K562 (cell line): Measurements from ENCODE around the gene CD300LB. TPM values are rescaled to one million over a fixed set of nuclear protein-coding genes. Genes with fewer than 3 reads are reported as not detected.

ENCODE experiments used
- BHLHE40 ChIP-seq: IDR thresholded peaks from 2 replicates; pipeline ENCODE4 v1.6.1; 2011; ENCODE audit warnings: low read length, improper control_type of control experiment
- DMBX1 ChIP-seq: fragments of 250-450 bp; sonication (Bioruptor Pico); IDR thresholded peaks from 2 replicates; pipeline ENCODE4 v1.8.0; 2022; ENCODE audit warnings: inconsistent platforms, mild to moderate bottlenecking, moderate library complexity, borderline replicate concordance
- HNRNPUL1 ChIP-seq: fragments of 200-400 bp; formaldehyde crosslinking; IDR thresholded peaks from 2 replicates; pipeline ENCODE4 v1.6.1; 2017; ENCODE audit warnings: low read length
- KLF10 ChIP-seq: fragments of 250-450 bp; sonication (Bioruptor Pico); IDR thresholded peaks from 2 replicates; pipeline ENCODE4 v1.6.1; 2021; ENCODE audit warnings: matching md5 sums
- MEF2A ChIP-seq: IDR thresholded peaks from 2 replicates; pipeline ENCODE4 v1.6.1; 2011; ENCODE audit warnings: low read depth, mild to moderate bottlenecking, low read length, moderate library complexity; ENCODE audit not compliant: control insufficient read depth
- MYC ChIP-seq, 2 experiments: fragments of 250-450 bp in 1 of 2; sonication (Bioruptor Pico) in 1 of 2; IDR thresholded peaks; 2 replicates each; pipeline versions ENCODE4 v1.5.1 to v1.6.1; 2012 to 2021; ENCODE audit warnings: low read depth in 2 of 2, borderline replicate concordance in 1 of 2, improper control_type of control experiment in 1 of 2, low read length in 1 of 2, mild to moderate bottlenecking in 1 of 2, moderate library complexity in 1 of 2
- PBX2 ChIP-seq, 2 experiments: IDR thresholded peaks in 1 of 2; conservative IDR thresholded peaks in 1 of 2; 2 replicates each; pipeline ENCODE4 v1.6.1; 2016; ENCODE audit warnings: low read depth in 2 of 2, mild to moderate bottlenecking in 1 of 2, missing compliant biosample characterization in 1 of 2, missing genetic modification characterization in 1 of 2, moderate library complexity in 1 of 2
- PKNOX1 ChIP-seq: fragments of 450-650 bp; IDR thresholded peaks from 2 replicates; pipeline ENCODE4 v1.6.1; 2016
- SRSF3 ChIP-seq: fragments of 200-400 bp; formaldehyde crosslinking; IDR thresholded peaks from 2 replicates; pipeline ENCODE4 v1.6.1; 2016; ENCODE audit warnings: mild to moderate bottlenecking, low read length, moderate library complexity; ENCODE audit not compliant: insufficient read depth
- YY1 ChIP-seq, 3 experiments: IDR thresholded peaks; 2 replicates each; pipeline ENCODE4 v1.6.1; 2011; ENCODE audit warnings: low read length in 2 of 3, mild to moderate bottlenecking in 2 of 3, moderate library complexity in 2 of 3, borderline replicate concordance in 1 of 3, control low read depth in 1 of 3, low read depth in 1 of 3; ENCODE audit not compliant: insufficient read depth in 3 of 3, insufficient replicate concordance in 2 of 3, control insufficient read depth in 1 of 3, insufficient read length in 1 of 3; ENCODE audit errors: extremely low read depth in 1 of 3
- ZKSCAN1 ChIP-seq: fragments of 150-350 bp; IDR thresholded peaks from 2 replicates; pipeline ENCODE4 v1.6.1; 2016; ENCODE audit warnings: low read depth, low read length
- ZKSCAN8 ChIP-seq: fragments of 200-800 bp; sonication (Bioruptor generic); IDR thresholded peaks from 2 replicates; pipeline ENCODE4 v1.6.1; 2016; ENCODE audit warnings: missing genetic modification characterization, missing compliant biosample characterization
- polyA plus RNA-seq, 8 experiments: library from polyadenylated mRNA; depleted of rRNA in 4 of 8; stranded (reverse) in 5 of 8; unstranded in 3 of 8; fragments of >200 nt; fragmentation: Nextera tagmentation in 2 of 8; fragmentation: Illumina TruSeq in 1 of 8; extraction: Ambion mirVana in 2 of 8; extraction: Trizol in 1 of 8; gene quantifications; 2 replicates each; pipeline versions ENCODE4 v1.2.1 to v1.2.3, GENCODE V29; 2011 to 2014; ENCODE audit warnings: inconsistent platforms in 1 of 8, missing spikeins in 1 of 8
- total RNA-seq, 7 experiments: library from RNA; depleted of rRNA in 6 of 7; stranded (reverse); fragments of >200 nt in 6 of 7; fragmentation: Illumina TruSeq in 2 of 7; extraction: Trizol in 2 of 7; gene quantifications; 2 replicates each; pipeline versions ENCODE4 v1.2.1 to v1.2.3, GENCODE V29; 2011 to 2021; ENCODE audit warnings: low replicate concordance in 1 of 7
- TF ChIP-seq, protein P1 (sequence below): fragments of 250-450 bp; sonication (Bioruptor Pico); IDR thresholded peaks from 2 replicates; pipeline ENCODE4 v1.5.0; 2021
- TF ChIP-seq, protein P2 (sequence below): IDR thresholded peaks from 2 replicates; pipeline ENCODE4 v1.6.1; 2011; ENCODE audit warnings: borderline replicate concordance, low read depth, mild to moderate bottlenecking, moderate library complexity, low read length; ENCODE audit not compliant: insufficient read depth, poor library complexity, severe bottlenecking
- TF ChIP-seq, protein P3 (sequence below): fragments of 450-650 bp; IDR thresholded peaks from 2 replicates; pipeline ENCODE4 v1.7.1; 2018; ENCODE audit warnings: mild to moderate bottlenecking, low read depth; ENCODE audit not compliant: partially characterized antibody
- TF ChIP-seq, protein P4 (sequence below): sonication (generic); formaldehyde crosslinking; IDR thresholded peaks from 2 replicates; pipeline ENCODE4 v1.9.0; 2022; ENCODE audit warnings: mild to moderate bottlenecking, missing genetic modification reagents

Gene CD300LB
- total and polyA plus RNA-seq, 9 of the 15 experiments (the other 6 are each of a cell fraction or from before 2014, with no cell fraction given), result not detected

DNA sequence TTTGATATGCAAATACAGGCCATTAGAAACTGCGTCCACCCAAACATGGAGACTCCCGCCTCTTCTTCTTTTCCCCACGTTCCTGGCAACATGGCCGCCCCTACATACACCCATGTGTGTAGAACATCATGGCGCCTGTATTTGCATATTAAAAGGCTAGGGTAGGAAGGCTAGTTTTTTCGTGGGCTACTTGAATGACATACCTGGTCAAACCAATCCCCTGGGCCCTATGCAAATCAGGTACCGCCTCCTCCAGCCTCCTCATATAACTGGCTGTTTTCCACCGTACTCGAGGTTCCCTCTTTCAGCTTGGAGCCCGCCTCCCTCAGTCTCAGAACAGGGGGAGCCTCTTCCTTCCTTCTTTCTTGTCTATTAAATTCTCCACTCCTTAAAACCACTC lies 840 bp upstream of the CD300LB start (continued):
- TF ChIP-seq, protein P1, sequence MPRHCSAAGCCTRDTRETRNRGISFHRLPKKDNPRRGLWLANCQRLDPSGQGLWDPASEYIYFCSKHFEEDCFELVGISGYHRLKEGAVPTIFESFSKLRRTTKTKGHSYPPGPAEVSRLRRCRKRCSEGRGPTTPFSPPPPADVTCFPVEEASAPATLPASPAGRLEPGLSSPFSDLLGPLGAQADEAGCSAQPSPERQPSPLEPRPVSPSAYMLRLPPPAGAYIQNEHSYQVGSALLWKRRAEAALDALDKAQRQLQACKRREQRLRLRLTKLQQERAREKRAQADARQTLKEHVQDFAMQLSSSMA, result no peak
- TF ChIP-seq MEF2A, result no peak
- TF ChIP-seq, protein P2, sequence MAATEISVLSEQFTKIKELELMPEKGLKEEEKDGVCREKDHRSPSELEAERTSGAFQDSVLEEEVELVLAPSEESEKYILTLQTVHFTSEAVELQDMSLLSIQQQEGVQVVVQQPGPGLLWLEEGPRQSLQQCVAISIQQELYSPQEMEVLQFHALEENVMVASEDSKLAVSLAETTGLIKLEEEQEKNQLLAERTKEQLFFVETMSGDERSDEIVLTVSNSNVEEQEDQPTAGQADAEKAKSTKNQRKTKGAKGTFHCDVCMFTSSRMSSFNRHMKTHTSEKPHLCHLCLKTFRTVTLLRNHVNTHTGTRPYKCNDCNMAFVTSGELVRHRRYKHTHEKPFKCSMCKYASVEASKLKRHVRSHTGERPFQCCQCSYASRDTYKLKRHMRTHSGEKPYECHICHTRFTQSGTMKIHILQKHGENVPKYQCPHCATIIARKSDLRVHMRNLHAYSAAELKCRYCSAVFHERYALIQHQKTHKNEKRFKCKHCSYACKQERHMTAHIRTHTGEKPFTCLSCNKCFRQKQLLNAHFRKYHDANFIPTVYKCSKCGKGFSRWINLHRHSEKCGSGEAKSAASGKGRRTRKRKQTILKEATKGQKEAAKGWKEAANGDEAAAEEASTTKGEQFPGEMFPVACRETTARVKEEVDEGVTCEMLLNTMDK, result no peak
- TF ChIP-seq DMBX1, result no peak
- TF ChIP-seq, protein P3, sequence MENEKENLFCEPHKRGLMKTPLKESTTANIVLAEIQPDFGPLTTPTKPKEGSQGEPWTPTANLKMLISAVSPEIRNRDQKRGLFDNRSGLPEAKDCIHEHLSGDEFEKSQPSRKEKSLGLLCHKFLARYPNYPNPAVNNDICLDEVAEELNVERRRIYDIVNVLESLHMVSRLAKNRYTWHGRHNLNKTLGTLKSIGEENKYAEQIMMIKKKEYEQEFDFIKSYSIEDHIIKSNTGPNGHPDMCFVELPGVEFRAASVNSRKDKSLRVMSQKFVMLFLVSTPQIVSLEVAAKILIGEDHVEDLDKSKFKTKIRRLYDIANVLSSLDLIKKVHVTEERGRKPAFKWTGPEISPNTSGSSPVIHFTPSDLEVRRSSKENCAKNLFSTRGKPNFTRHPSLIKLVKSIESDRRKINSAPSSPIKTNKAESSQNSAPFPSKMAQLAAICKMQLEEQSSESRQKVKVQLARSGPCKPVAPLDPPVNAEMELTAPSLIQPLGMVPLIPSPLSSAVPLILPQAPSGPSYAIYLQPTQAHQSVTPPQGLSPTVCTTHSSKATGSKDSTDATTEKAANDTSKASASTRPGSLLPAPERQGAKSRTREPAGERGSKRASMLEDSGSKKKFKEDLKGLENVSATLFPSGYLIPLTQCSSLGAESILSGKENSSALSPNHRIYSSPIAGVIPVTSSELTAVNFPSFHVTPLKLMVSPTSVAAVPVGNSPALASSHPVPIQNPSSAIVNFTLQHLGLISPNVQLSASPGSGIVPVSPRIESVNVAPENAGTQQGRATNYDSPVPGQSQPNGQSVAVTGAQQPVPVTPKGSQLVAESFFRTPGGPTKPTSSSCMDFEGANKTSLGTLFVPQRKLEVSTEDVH, result no peak
- TF ChIP-seq YY1 (IDR thresholded peaks at IDR 0.05; ENCODE audit: borderline replicate concordance in 1 of 3, control insufficient read depth in 1 of 3, extremely low read depth in 1 of 3, insufficient read depth in 3 of 3, insufficient read length in 1 of 3, insufficient replicate concordance in 2 of 3, low read depth in 1 of 3, low read length in 2 of 3), result peak; percentile 47 to 91 (median 74)
- no peak for TF ChIP-seq ZKSCAN8 (CRISPR knock-in tag)
- TF ChIP-seq KLF10 (CRISPR knock-in tag), result no peak
- no peak for TF ChIP-seq PBX2 (CRISPR knock-in tag; IDR thresholded peaks at IDR 0.05; ENCODE audit: low read depth)
- TF ChIP-seq PBX2 (tag; conservative IDR thresholded peaks at IDR 0.05; ENCODE audit: low read depth), result peak; percentile 52; the same call in 1 of the 2 replicates
- peak; percentile 88 for TF ChIP-seq PKNOX1
- no peak for TF ChIP-seq SRSF3
- TF ChIP-seq MYC (IDR thresholded peaks at IDR 0.05; ENCODE audit: low read depth, low read length), result peak; percentile 66
- no peak for TF ChIP-seq MYC (CRISPR knock-in tag; IDR thresholded peaks at IDR 0.05; ENCODE audit: borderline replicate concordance, low read depth)
- no peak for TF ChIP-seq ZKSCAN1
- no peak for TF ChIP-seq BHLHE40
- TF ChIP-seq, protein P4, sequence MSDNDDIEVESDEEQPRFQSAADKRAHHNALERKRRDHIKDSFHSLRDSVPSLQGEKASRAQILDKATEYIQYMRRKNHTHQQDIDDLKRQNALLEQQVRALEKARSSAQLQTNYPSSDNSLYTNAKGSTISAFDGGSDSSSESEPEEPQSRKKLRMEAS (CRISPR knock-in tag), result peak; percentile 54; the same call in 1 of the 2 replicates
- TF ChIP-seq HNRNPUL1, result no peak
